HG03460 (cell line): ENCODE results near the gene ZNF205.

Source experiments
- ATAC-seq: cut with Tn5 transposase; IDR thresholded peaks from one replicate; pipeline ENCODE4 v1.9.1; 2021; ENCODE audit not compliant: unreplicated experiment

Gene ZNF205

DNA sequence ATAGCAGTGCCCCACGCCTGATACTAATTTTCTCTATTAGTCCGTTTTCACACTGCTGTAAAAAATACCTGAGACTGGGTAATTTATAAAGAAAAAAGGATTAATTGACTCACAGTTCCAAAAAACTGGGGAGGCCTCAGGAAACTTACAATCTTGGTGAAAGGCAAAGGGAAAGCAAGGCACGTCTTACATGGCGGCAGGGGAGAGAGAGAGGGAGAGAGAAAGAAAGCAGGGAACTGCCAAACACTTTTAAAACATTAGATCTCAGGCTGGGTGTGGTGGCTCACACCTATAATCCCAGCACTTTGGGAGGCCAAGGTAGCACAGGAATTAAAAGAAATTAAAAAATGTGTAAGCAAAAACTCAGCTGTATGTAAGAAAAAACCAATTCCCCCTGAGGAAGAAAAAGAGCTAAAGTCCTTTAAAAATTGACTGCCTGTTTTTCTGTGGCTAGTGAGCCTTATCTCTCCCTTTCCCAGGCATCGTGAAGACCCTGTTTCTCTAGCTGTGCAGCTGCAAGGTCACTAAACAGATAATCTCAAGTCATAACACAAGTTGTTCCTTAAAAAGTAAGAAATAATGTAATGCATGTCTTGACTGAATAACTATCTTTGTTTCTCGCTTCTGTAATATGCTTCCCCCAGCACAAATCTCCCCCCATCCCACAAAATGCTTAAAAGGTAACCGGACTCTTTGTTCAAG is 27.3 kb upstream of the ZNF205 start:
- no peak for ATAC-seq

DNA sequence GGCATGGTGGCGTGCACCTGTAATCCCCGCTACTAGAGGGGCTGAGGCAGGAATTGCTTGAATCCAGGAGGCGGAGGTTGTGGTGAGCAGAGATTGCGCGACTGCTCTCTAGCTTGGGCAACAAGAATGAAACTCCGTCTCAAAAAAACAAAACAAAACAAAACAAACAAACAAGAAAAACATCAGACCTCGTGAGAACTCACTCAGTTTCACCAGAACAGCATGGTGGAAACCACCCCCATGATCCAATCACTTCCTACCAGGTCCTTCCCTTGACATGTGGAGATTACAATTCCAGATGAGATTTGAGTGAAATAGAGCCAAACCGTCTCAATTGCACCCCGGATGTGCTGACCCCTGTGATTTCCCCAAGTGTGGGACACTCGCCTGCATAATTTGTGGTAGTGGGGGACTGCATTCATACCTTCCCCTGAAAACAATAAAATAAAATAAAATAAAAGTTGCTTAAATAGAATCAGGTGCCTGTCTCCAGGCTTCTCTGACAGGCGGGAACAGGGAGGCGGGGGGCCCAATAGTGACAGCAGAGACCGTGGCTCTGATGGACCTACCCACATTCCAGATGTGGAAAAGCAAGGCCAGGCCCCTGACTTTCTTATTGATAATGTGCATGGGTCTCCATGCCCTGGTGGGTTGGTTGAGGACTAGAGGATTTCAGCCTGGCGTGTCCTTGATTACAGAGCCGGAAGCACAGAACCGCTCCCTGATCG is 26.4 kb upstream of the ZNF205 start:
- ATAC-seq: no peak

DNA sequence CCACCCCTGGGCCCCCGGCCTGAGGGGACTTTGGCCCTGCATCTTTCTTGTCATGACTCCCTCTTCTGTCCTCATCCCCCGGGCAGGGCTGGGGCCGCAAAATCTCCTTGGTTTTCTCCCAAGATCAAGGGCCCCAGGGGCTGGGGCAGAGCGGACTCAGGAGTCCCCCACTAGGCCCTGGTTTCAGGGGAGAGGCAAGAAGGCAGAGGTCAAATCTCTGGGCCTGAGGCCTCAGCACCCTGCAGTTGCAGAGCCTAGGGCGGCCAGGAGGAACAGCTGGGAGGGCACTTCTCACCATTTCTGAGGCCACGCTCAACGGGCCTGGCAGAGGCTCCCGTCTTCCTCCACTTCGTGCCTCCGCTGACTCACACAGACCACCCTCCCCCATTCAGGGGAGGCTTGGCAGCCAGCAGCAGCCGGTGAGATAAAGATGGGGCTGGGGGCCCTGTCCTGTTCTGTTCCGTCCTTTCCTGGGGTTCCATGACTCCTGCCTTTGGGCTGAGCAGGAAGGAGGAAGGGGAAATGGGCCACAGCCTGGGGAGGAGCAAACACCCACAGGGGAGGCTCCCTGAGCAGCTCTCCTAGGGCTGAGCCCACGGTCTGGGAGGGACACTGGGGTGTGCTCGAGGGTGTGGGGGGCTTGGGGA is 25.7 kb upstream of the ZNF205 start:
- no peak for ATAC-seq

DNA sequence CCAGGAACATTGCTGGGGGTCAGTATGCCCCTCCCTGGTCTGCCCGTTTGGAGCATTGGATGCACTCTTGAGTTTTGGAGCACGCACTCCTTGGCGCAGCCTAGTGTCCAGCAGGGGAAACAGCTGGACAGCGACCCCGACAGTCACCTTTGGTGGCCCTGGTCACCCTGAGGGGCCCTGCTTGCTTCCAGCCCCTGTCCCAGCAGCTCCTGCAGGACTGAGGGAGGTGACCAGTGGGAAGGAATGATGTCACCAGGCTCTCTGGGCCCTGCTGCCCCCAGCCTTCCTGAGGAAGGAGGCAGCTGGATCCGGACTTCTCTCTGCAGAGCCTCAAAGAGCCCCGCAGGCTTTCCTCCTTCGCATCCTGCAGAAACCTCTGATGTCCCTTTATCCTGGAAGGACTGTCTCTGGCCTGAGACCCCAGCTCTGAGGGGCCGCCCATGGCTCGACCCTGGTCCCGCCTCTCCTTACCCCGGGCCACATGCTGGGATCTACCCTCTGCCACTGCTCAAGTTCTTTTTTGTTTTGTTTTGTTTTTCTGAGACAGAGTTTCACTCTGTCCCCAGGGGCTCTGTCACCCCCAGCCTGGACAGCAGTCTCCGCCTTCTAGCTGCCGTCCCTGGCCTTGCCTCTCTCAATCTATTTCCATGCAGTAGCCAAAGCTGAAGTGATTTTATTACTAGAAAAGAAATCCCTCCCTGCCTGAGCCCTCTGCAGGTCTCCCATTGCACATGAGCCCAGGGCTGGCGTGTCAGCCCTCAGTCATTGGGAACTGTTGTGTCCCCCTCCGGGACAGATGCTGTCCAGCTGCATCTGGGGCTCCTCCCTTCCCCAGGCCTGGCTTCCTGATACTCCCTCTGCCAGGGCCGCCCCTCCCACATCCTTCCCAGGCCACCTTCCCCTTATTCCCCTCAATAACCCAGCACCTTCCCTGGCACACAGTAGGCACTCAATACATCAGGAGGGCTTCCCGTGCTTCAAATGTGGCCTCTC is 24.8 kb upstream of the ZNF205 start:
- ATAC-seq: no peak

DNA sequence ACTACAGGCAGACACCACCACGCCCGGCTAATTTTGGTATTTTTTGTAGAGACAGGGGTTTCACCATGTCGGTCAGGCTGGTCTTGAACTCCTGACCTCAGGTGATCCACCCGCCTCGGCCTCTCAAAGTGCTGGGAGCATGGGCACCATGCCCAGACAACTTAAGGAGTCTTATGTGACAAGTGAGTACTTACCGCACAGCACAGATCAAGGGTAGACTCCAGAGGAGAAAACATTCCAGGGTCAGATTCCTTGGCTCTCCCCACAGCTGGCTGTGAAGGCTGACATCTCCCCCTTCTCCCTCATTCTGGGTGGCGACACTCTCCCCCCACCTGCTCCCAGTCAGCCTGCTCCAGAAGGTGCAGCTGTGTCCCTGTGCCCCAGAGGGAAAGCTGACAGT is 23.9 kb upstream of the ZNF205 start:
- ATAC-seq: no peak

DNA sequence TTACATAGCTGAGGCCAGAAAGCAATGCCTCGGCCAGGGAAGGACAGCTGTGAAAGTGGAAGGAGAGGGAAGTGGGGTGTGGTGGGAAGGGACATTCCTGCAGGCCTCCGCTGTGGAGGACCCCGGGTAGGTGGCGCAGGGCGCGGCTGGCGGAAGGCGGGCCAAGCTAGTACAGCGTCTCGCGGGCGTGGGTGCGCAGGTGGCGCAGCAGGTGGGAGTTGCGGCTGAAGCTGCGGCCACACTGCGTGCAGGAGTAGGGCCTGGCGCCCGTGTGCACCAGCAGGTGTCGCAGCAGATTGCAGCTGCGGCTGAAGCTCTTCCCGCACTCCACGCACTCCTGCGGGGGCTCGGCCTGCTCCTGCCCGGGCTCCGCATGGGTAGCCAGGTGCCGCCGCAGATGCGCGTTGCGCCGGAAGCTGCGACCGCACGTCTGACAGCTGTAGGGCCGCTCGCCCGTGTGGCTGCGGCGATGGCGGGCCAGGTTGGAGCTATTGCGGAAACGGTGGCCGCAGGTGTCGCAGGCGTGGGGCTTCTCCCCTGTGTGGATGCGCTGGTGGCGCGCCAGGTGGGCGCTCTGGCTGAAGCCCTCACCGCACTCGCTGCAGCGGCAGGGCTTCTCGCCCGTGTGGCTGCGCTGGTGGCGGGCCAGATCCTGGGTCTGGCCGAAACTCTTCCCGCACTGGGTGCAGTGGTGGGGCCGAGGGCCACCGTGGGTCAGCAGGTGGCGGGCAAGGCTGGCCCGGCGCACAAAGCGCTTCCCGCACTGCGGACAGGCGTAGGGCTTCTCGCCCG is 23.3 kb upstream of the ZNF205 start:
- ATAC-seq: no peak

DNA sequence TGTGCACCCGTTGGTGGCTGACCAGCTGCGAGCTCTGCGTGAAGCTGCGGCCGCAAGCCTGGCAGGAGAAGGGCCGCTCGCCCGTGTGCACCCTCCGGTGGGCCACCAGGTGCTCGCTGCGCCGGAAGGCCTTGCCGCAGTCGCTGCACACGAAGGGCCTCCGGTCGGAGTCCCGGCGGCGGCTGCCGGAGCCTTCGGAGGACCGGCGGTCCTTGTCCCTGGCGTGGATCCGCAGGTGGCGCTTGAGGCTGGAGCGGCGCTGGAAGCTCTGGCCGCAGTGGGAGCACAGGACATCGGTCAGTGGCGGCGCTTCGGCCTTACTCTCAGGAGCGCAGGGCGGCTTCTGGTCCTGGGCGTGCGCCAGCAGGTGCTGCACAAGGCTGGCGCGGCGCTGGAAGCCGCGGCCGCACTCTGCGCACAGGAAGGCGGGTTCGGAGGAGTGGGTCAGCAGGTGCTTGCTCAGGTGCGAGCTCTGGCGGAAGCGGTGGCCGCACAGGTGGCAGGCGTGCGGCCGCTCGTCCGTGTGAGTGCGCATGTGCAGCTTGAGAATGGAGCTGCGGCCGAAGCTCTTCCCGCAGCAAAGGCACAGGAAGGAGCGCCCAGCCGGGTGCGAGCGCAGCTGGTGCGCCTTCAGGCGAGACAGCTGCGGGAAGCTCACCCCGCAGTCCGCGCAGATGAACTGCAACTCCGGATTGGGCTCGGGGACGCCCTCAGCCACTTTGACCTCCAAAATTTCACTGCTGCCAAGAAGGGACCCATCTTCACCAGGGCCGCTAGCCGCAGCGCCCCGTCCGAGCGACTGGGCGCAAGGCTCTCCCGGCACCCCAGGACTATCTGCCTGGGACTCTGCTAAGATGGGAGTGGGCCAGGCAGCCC is 22.4 kb upstream of the ZNF205 start:
- ATAC-seq: no peak

DNA sequence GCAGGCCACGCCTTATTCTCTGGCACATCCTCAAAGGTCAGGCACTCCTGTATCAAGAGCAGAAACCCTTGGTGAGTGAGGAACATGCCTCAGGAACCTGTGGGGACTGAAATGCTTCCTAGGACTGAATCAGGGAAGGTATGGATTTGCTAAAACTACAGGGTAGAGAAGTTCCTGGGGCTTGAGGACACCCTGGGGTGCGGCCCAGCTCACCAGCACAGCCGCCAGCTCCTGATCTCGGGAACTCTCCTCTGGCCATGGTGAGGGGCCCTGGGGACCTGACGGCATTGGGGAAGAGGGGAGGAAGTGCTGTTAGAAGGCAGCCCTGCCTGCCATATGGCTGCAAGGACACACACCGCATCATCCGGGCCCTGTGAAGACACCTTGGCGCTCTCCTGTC is 20.8 kb upstream of the ZNF205 start:
- ATAC-seq: no peak

DNA sequence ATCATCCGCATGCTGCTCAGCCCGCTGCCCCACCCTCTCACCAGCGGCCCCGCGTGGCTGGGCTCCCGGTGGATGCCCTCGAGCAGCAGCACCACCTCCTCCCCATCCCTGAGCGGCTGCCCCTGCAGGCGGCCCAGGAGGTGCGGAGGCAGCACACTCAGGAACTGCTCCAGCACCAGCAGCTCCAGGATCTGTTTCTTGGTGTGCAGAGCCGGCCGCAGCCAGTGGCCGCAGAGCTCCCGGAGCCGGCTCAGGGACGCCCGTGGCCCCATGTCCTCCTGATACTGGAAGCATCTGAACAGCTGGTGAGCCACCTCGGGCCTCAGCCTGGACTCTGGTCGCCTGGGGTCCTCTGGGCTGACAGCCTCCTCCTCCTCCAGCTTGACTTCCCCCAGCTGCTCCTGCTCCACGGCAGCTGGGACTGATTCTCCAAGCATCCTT is 19.9 kb upstream of the ZNF205 start:
- ATAC-seq: no peak

DNA sequence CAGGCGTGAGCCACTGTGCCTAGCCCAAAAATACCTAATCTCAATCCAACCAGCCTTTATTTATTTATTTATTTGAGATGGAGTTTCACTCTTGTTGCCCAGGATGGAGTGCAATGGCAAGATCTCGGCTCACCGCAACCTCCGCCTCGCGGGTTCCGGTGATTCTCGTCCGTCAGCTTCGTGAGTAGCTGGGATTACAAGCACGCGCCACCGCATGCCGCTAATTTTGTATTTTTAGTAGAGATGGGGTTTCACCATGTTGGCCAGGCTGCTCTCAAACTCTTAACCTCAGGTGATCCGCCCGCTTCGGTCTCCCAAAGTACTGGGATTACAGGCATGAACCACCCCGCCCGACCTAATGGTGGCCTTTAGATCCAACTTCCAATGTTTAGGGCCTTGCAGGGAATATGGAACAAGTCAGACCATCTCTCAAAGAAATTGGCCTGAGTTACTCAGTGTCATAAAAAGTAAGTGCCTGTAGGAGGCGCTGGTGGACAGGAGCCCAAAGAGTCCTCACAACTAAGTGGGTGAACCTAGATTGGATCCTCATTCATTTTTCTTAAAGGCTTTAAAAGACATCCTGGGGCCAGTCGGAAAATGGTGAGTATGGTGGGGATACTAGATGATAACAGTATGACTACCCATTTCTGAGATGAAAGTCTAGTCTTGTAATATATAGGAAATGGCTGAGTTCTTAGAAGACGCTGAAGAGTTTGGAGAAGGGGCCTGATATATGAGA is 17.9 kb upstream of the ZNF205 start:
- no peak for ATAC-seq

DNA sequence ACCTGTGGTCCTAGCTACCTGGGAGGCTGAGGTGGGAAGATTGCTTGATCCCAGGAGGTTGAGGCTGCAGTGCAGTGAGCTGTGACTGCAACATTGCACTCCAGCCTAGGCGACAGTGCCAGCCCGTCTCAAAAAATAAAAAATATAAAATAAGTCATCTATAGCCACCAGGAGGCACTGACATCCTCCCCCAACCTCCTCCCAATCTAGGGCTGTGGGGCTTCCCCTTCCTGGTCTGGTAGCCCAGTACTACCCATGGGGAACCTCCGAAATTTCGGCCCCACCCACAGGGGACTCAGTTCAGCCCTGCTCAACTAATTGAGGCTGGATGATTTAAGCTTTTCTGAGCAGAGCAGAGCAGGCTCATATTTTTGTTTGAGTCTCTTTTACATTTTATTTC is 16.5 kb upstream of the ZNF205 start:
- no peak for ATAC-seq

DNA sequence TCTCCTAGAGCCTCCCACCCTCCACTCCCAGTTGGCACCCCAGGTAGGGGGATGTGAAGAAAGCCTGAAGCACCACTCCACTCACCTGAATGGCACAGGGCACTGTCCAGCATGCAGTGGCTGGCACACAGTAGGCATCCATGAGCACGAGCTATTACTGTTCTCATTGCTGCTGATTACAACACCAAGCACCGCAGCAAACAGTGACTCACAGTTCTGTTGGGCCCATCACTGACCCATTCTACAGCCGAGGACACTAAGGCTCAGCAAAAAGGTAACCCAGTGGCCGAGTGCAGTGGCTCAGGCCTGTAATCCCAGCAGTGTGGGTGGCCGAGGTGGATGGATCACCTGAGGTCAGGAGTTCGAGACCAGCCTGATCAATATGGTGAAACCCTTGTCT is 16.0 kb upstream of the ZNF205 start:
- ATAC-seq: no peak

DNA sequence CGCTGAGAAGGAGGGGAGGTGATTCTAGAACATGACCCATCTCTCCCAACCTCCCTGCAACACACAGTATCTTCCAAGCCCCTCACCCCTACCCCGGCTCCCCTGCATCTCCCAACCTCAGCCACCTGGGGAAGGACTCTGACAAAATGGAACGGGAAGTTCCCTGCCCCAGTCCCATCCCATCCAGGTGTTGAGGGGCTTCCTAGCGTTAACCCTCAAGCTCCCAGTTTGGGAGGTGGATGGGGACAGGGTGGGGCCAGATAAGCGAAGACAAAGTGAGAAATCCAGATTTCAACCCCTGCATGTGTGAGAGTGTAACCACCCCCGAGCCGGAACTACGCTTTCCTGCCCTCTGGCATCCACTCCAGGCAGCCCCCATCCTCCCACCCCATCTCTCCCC is 15.1 kb upstream of the ZNF205 start:
- no peak for ATAC-seq

DNA sequence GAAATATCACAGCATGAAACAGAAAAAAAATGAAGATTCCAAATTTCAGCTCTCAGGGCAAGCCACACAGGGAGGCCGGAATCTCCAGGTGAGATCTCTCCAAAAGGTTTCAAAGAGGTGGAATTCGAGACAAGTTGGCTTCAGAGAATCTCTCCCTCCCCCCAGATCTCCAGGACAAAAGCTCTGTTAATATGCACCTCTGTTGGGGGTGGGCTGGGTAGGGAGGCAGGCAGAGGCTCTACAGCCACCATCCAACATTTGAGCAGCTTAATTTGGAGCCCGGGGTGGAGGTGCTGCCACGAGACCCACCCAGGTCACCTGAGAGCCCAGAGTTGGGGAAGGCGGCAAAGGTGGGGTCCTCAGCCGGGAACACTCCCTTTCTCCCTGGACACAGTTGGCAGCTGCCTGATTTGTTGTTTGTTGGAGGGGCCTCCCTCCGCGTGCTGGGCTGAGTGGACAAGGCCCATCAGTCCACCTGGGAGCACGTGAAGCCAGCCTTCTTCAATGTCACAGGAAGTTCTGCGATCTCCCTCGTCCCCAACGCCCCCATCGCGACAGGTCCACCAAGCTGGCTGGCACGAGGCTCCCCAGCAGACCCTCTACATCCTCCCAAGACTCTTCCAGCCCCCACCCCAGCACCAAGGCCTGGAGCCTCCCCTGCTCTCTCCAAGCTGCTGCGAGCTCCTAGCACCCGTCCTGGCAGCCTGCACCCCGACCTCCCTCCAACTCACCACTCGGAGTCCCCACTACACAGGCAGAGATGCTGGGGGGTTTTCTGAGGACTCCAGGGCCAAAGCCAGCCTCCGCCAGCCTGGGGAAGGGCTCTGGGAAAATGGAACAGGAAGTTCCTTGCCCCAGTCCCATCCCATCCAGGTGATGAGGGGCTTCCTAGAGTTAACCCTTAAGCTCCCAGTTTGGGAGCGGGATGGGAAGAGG is 13.7 kb upstream of the ZNF205 start, which contains the start of gene ZSCAN10:
ZSCAN10 (minus strand) TSS at position 836 of the 936 bp plus-strand sequence. CDS start 6,357 bp downstream, outside the sequence.
- ATAC-seq: no peak

DNA sequence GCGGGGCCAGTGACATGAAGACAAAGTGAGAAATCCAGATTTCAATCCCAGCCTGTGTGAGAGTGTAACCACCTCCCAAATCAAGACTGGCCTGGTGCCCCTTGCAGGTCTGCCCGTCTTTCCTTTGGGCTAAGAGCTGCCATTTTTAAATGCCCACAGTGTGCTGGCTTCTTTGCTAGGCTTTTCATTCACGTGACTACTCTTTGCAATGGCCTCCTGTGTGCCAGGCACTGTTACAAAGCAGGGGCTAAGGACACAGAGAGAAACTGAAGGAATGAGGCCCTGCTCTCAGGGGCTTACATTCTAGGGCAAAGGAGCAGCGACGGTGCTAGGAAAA is 13.0 kb upstream of the ZNF205 start:
- ATAC-seq: no peak

DNA sequence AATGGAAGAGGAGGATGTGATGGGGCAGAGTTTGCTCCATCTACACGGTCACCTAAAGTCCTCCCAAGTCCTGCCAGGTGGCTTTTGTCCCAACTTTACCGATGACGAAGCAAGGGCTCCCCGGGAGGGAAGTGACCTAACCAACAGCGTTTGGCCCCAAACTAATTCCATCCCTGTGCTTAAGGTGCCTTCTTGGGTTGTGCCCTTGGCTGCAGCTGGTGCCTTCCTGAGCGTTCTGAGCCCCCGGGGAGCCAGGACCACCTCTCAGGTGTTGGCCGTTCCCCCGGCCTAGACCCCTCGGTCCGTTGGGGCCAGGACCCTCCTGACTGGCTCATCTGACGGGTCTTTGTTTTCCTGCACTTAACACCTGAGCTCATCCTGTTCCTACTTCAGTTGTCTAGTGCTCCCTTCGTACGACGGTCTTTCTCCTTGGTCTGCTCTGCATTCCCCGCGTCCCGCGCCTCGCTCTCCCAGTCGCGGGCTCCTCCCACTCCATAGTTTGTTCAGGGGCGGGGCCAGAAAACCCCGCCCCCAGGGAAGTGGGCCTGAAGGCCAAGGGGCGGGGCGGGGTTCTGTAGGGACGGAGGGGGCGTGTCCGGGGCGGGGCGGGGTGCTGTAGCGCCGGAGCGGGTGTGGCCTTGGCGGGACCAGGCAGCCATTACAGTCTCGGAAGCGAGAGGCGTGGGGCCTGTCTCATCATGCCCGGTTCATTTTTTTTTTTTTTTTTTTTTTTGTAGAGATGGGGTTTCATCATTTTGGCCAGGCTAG is 12.5 kb upstream of the ZNF205 start:
- no peak for ATAC-seq
